KMS-11 (cell line): Measurements from ENCODE around the gene TGM6.

Experiments
- H2AFZ ChIP-seq: fragments of 200-600 bp; sonication (generic); 2 replicates; pipeline ENCODE4 v1.6.1; 2016; ENCODE audit warnings: antibody characterized with exemption, mixed run types, low read depth
- H3K27ac ChIP-seq: fragments of 200-600 bp; sonication (generic); 2 replicates; pipeline ENCODE4 v1.6.1; 2016; ENCODE audit warnings: mild to moderate bottlenecking, mixed run types
- H3K27me3 ChIP-seq: fragments of 200-600 bp; sonication (generic); 2 replicates; pipeline ENCODE4 v1.6.1; 2017; ENCODE audit warnings: mild to moderate bottlenecking, low read depth, mixed run types, moderate library complexity; ENCODE audit not compliant: insufficient read depth
- H3K36me3 ChIP-seq: fragments of 200-600 bp; sonication (generic); 2 replicates; pipeline ENCODE4 v1.6.1; 2017; ENCODE audit warnings: mild to moderate bottlenecking, mixed run types; ENCODE audit not compliant: insufficient read depth
- H3K4me1 ChIP-seq: fragments of 200-600 bp; sonication (generic); 2 replicates; pipeline ENCODE4 v1.6.1; 2016; ENCODE audit warnings: mild to moderate bottlenecking, low read depth, mixed run types; ENCODE audit not compliant: poor library complexity, severe bottlenecking
- H3K4me2 ChIP-seq: fragments of 200-600 bp; sonication (generic); 2 replicates; pipeline ENCODE4 v1.7.0; 2016; ENCODE audit warnings: mild to moderate bottlenecking, mixed run types
- H3K4me3 ChIP-seq: fragments of 200-600 bp; sonication (generic); IDR thresholded peaks from 2 replicates; pipeline ENCODE4 v1.6.1; 2017; ENCODE audit warnings: low read depth, low read length, mixed read lengths; ENCODE audit not compliant: insufficient read depth
- H3K79me2 ChIP-seq: fragments of 200-600 bp; sonication (generic); 2 replicates; pipeline ENCODE4 v1.6.1; 2016; ENCODE audit warnings: low read depth, mixed run types; ENCODE audit not compliant: insufficient read depth
- H3K9ac ChIP-seq: fragments of 200-600 bp; sonication (generic); 2 replicates; pipeline ENCODE4 v1.6.1; 2016; ENCODE audit warnings: mild to moderate bottlenecking, mixed run types
- H4K20me1 ChIP-seq: fragments of 200-600 bp; sonication (generic); 2 replicates; pipeline ENCODE4 v1.6.1; 2016; ENCODE audit warnings: mild to moderate bottlenecking, mixed run types; ENCODE audit not compliant: insufficient read depth
- TF ChIP-seq, protein P1 (sequence below): fragments of 200-600 bp; sonication (generic); conservative IDR thresholded peaks from 2 replicates; pipeline ENCODE4 v1.6.1; 2017; ENCODE audit warnings: low read depth, mild to moderate bottlenecking, antibody characterized with exemption, low read length, moderate library complexity, mixed read lengths

TGM6 gene

DNA sequence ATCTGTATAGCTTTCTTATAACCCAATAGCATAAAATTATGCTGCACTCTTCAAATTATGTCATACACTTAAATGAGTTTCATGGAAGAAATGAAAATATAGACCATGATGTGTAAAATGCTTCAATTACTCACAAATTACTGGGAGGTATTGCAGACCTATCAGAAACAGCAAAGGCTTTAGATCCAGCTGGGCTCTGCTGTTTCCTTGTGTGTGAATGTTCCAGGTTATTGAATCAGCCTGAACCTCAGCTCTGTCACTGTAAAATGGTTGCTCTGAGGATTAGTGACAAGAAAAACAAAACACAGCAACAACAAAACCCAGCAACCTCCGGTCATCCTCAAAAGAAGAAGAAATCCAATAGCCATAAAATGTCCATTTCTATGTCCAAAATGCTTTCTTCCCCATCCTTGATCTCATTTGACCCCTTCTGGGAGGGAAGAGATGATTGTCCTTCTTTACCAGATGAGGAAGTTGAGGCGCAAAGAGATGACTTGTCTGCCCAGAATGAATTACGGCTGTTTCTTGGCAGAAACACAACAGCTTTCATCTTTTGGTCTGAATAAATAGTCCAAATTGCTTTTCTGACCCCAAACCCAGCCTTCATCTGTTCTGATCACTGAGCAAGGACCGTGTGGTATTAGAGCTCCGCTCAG is 42.2 kb upstream of the TGM6 start:
- no peaks in the 10 kb centered on the region for H4K20me1 ChIP-seq
- H3K27ac ChIP-seq: no peak overlapping the region
- no peak overlapping the region for H3K4me2 ChIP-seq
- no peaks in the 10 kb centered on the region for H3K36me3 ChIP-seq
- TF ChIP-seq, protein P1, sequence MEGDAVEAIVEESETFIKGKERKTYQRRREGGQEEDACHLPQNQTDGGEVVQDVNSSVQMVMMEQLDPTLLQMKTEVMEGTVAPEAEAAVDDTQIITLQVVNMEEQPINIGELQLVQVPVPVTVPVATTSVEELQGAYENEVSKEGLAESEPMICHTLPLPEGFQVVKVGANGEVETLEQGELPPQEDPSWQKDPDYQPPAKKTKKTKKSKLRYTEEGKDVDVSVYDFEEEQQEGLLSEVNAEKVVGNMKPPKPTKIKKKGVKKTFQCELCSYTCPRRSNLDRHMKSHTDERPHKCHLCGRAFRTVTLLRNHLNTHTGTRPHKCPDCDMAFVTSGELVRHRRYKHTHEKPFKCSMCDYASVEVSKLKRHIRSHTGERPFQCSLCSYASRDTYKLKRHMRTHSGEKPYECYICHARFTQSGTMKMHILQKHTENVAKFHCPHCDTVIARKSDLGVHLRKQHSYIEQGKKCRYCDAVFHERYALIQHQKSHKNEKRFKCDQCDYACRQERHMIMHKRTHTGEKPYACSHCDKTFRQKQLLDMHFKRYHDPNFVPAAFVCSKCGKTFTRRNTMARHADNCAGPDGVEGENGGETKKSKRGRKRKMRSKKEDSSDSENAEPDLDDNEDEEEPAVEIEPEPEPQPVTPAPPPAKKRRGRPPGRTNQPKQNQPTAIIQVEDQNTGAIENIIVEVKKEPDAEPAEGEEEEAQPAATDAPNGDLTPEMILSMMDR: no peak
- H2AFZ ChIP-seq: no peak overlapping the region
- no peaks in the 10 kb centered on the region for H3K79me2 ChIP-seq
- no peak overlapping the region for H3K4me3 ChIP-seq
- no peaks in the 10 kb centered on the region for H3K4me1 ChIP-seq
- no peak overlapping the region for H3K9ac ChIP-seq
- no peaks in the 10 kb centered on the region for H3K27me3 ChIP-seq

DNA sequence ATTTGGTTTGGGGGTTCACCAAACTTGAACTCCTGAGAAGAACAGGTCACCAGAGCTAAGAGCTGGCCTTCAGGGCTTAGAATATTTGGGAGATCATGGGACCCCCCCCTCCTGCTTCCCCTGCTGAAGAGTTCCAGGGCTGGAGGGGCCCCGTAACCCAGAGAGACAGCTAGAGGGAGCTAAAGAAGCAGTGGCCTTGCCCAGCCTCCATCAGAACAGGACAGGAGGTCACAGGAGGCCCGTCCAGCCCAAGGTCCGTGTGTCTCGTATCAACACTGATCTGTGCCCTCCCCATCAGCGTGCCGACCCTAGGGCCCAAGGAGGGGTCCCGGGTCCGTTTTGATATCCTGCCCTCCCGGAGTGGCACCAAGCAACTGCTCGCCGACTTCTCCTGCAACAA is 40.6 kb upstream of the TGM6 start:
- H3K27ac ChIP-seq: no peak overlapping the region
- H4K20me1 ChIP-seq: no peaks in the 10 kb centered on the region
- H3K27me3 ChIP-seq: no peaks in the 10 kb centered on the region
- TF ChIP-seq, protein P1: no peak
- H3K79me2 ChIP-seq: no peaks in the 10 kb centered on the region
- no peaks in the 10 kb centered on the region for H3K36me3 ChIP-seq
- no peak overlapping the region for H3K4me2 ChIP-seq
- H3K4me3 ChIP-seq: no peak overlapping the region
- H3K4me1 ChIP-seq: no peaks in the 10 kb centered on the region
- H2AFZ ChIP-seq: no peak overlapping the region
- H3K9ac ChIP-seq: no peak overlapping the region

DNA sequence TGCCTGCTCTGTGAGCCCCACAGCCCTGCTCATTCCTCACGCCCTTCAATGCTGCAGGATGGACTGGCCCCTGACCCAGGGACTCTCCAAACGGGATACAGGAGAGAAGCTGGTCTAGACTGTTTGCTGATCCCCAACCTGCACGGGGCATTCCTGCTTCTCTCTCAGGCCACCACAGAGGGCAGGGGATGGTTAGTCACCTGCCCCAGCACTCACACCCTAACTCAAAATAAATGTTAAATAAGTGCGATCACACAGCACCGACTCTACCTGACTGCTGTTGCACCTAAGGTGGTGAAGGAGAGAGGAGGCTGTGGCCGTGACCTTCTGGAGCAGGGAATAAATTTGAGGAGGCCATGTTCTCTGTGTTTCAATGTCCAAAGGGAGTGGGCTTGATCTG is 39.9 kb upstream of the TGM6 start:
- no peaks in the 10 kb centered on the region for H3K27me3 ChIP-seq
- no peaks in the 10 kb centered on the region for H3K4me1 ChIP-seq
- no peaks in the 10 kb centered on the region for H3K79me2 ChIP-seq
- H3K4me3 ChIP-seq: no peak overlapping the region
- no peak overlapping the region for H2AFZ ChIP-seq
- H3K9ac ChIP-seq: no peak overlapping the region
- H3K27ac ChIP-seq: no peak overlapping the region
- no peaks in the 10 kb centered on the region for H4K20me1 ChIP-seq
- no peaks in the 10 kb centered on the region for H3K36me3 ChIP-seq
- no peak overlapping the region for H3K4me2 ChIP-seq
- TF ChIP-seq, protein P1: no peak

DNA sequence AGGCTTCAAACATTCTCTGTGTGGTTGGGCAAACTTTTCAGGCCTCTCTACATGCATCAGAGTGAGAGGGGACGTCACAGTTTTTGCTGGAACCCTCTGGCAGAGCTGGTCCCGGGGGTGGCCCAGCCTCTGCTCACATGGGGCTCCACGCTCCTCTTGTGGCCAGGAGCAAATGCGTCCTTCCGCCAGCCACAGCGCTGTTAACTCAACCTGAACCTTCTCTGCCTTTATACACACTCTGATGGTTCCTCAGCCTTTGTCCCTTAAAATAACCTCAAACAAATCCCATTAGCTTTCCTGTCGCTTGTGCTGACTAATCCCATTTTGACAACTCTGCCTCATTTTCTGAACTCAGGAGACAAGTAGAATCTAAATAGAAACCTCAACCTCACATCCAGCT is 39.4 kb upstream of the TGM6 start:
- Histone ChIP-seq H3K27ac (no peak overlapping the region), H3K4me1 (no peaks in the 10 kb centered on the region), H3K4me3 (no peak overlapping the region), H2AFZ (no peak overlapping the region), H4K20me1 (no peaks in the 10 kb centered on the region), H3K4me2 (no peak overlapping the region), H3K79me2 (no peaks in the 10 kb centered on the region), H3K9ac (no peak overlapping the region), H3K36me3 (no peaks in the 10 kb centered on the region), H3K27me3 (no peaks in the 10 kb centered on the region)
- TF ChIP-seq, protein P1: no peak
